Measurements from ENCODE around the gene HRH2.

The HRH2 gene

DNA sequence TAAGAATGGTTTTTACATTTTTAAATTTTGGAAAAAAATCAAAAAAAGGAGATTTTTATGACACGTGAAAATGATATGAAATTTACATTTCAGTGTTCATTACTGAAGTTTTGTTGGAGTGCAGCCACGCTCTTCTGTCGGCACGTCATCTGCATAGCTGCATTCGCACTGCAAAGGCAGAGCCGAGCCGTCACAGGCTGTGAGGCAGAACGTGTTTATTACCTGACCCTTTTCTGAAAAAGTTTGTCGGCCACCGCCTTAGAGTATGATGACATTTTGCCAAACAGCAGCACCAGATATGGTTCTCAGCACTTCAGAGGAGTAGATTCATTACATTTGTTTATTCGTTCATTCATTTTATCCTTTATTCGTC is 24.1 kb downstream of the HRH2 start:
- Histone ChIP-seq H3K36me3 (ENCODE audit: control insufficient read depth in 1 of 2, insufficient read depth in 2 of 2, low read length in 2 of 2) (peaks cover 0 to 15% of the 10 kb centered on the region in 2 donors), H3K27ac (ENCODE audit: low read depth, low read length) (no peak overlapping the region), H3K9me3 (ENCODE audit: control insufficient read depth in 1 of 2, low read length in 2 of 2) (no peaks in the 10 kb centered on the region), H3K27me3 (ENCODE audit: control insufficient read depth in 1 of 2, insufficient read depth in 2 of 2, low read length in 2 of 2) (no peaks in the 10 kb centered on the region), H3K9ac (ENCODE audit: low read depth in 1 of 2, low read length in 2 of 2) (no peak overlapping the region), H3K4me3 (ENCODE audit: low read depth in 1 of 2, low read length in 2 of 2) (no peak overlapping the region), H3K4me1 (ENCODE audit: control insufficient read depth in 1 of 2, insufficient read depth in 2 of 2, low read length in 2 of 2) (peaks cover 4 to 31% of the 10 kb centered on the region in 2 donors)

DNA sequence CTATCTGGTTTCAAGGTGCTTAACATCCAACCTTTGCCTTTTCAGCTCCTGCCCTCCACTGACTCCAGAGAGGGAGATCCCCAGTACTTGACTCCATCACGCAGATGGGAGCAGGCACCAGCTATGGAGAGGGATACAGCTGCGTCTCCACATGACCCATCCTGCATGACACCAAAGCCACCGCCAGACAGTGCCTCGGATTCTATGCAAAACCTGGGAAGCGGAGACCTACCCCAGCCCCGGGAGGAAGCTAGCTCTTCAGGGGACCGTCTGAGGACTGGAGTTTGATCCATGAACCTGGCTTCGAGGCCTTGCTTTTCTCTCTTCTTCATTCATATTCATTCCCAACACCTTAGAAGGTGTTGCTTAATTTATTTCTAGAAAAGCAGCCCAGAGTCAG is 24.8 kb downstream of the HRH2 start:
- Histone ChIP-seq H3K36me3 (ENCODE audit: control insufficient read depth in 1 of 2, insufficient read depth in 2 of 2, low read length in 2 of 2) (peaks cover 0 to 15% of the 10 kb centered on the region in 2 donors), H3K27ac (ENCODE audit: low read depth, low read length) (no peak overlapping the region), H3K9me3 (ENCODE audit: control insufficient read depth in 1 of 2, low read length in 2 of 2) (no peaks in the 10 kb centered on the region), H3K4me3 (ENCODE audit: low read depth in 1 of 2, low read length in 2 of 2) (no peak overlapping the region), H3K4me1 (ENCODE audit: control insufficient read depth in 1 of 2, insufficient read depth in 2 of 2, low read length in 2 of 2) (peaks cover 4 to 28% of the 10 kb centered on the region in 2 donors), H3K27me3 (ENCODE audit: control insufficient read depth in 1 of 2, insufficient read depth in 2 of 2, low read length in 2 of 2) (no peaks in the 10 kb centered on the region), H3K9ac (ENCODE audit: low read depth in 1 of 2, low read length in 2 of 2) (no peak overlapping the region)

DNA sequence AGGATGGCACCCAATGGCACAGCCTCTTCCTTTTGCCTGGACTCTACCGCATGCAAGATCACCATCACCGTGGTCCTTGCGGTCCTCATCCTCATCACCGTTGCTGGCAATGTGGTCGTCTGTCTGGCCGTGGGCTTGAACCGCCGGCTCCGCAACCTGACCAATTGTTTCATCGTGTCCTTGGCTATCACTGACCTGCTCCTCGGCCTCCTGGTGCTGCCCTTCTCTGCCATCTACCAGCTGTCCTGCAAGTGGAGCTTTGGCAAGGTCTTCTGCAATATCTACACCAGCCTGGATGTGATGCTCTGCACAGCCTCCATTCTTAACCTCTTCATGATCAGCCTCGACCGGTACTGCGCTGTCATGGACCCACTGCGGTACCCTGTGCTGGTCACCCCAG is 25.4 kb downstream of the HRH2 start:
- Histone ChIP-seq H3K36me3 (ENCODE audit: control insufficient read depth in 1 of 2, insufficient read depth in 2 of 2, low read length in 2 of 2) (peaks cover 0 to 15% of the 10 kb centered on the region in 2 donors), H3K27ac (ENCODE audit: low read depth, low read length) (no peak overlapping the region), H3K4me3 (ENCODE audit: low read depth in 1 of 2, low read length in 2 of 2) (no peak overlapping the region), H3K27me3 (ENCODE audit: control insufficient read depth in 1 of 2, insufficient read depth in 2 of 2, low read length in 2 of 2) (no peaks in the 10 kb centered on the region), H3K4me1 (ENCODE audit: control insufficient read depth in 1 of 2, insufficient read depth in 2 of 2, low read length in 2 of 2) (peaks cover 4 to 23% of the 10 kb centered on the region in 2 donors), H3K9ac (ENCODE audit: low read depth in 1 of 2, low read length in 2 of 2) (no peak overlapping the region), H3K9me3 (ENCODE audit: control insufficient read depth in 1 of 2, low read length in 2 of 2) (no peaks in the 10 kb centered on the region)

DNA sequence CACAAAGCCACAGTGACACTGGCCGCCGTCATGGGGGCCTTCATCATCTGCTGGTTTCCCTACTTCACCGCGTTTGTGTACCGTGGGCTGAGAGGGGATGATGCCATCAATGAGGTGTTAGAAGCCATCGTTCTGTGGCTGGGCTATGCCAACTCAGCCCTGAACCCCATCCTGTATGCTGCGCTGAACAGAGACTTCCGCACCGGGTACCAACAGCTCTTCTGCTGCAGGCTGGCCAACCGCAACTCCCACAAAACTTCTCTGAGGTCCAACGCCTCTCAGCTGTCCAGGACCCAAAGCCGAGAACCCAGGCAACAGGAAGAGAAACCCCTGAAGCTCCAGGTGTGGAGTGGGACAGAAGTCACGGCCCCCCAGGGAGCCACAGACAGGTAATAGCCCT is 26.1 kb downstream of the HRH2 start:
- no peak overlapping the region for H3K9ac ChIP-seq (ENCODE audit: low read depth in 1 of 2, low read length in 2 of 2)
- H3K27me3 ChIP-seq (ENCODE audit: control insufficient read depth in 1 of 2, insufficient read depth in 2 of 2, low read length in 2 of 2) = no peaks in the 10 kb centered on the region
- no peaks in the 10 kb centered on the region for H3K9me3 ChIP-seq (ENCODE audit: control insufficient read depth in 1 of 2, low read length in 2 of 2)
- peaks cover 0 to 15% of the 10 kb centered on the region in 2 donors for H3K36me3 ChIP-seq (ENCODE audit: control insufficient read depth in 1 of 2, insufficient read depth in 2 of 2, low read length in 2 of 2)
- no peak overlapping the region for H3K4me3 ChIP-seq (ENCODE audit: low read depth in 1 of 2, low read length in 2 of 2)
- no peak overlapping the region for H3K27ac ChIP-seq (ENCODE audit: low read depth, low read length)
- peaks cover 8 to 23% of the 10 kb centered on the region in 2 donors for H3K4me1 ChIP-seq (ENCODE audit: control insufficient read depth in 1 of 2, insufficient read depth in 2 of 2, low read length in 2 of 2)

DNA sequence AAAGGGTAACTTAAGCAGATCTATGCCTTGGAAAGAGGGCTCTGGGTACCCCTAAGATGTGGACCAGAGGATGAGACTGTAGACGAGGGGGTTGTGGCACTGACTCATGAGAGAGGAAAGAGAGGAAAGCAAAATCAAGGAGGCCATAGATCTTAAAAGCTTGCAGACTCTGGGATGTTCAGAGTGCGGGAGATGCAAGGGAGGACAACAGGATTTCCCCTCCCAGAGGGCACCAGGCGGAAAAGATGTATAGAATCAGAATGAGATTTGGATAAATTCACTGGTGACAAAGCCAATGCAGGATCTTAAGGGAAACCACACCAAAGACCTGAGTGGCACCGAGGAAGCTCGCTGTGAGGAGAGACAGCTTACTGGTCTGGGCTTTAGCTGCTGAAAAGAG is 27.1 kb downstream of the HRH2 start:
- Histone ChIP-seq H3K9ac (ENCODE audit: low read depth in 1 of 2, low read length in 2 of 2) (no peak overlapping the region), H3K4me3 (ENCODE audit: low read depth in 1 of 2, low read length in 2 of 2) (no peak overlapping the region), H3K36me3 (ENCODE audit: control insufficient read depth in 1 of 2, insufficient read depth in 2 of 2, low read length in 2 of 2) (peaks cover 0 to 15% of the 10 kb centered on the region in 2 donors), H3K27ac (ENCODE audit: low read depth, low read length) (no peak overlapping the region), H3K4me1 (ENCODE audit: control insufficient read depth in 1 of 2, insufficient read depth in 2 of 2, low read length in 2 of 2) (peaks cover 8 to 15% of the 10 kb centered on the region in 2 donors), H3K27me3 (ENCODE audit: control insufficient read depth in 1 of 2, insufficient read depth in 2 of 2, low read length in 2 of 2) (no peaks in the 10 kb centered on the region), H3K9me3 (ENCODE audit: control insufficient read depth in 1 of 2, low read length in 2 of 2) (no peaks in the 10 kb centered on the region)

DNA sequence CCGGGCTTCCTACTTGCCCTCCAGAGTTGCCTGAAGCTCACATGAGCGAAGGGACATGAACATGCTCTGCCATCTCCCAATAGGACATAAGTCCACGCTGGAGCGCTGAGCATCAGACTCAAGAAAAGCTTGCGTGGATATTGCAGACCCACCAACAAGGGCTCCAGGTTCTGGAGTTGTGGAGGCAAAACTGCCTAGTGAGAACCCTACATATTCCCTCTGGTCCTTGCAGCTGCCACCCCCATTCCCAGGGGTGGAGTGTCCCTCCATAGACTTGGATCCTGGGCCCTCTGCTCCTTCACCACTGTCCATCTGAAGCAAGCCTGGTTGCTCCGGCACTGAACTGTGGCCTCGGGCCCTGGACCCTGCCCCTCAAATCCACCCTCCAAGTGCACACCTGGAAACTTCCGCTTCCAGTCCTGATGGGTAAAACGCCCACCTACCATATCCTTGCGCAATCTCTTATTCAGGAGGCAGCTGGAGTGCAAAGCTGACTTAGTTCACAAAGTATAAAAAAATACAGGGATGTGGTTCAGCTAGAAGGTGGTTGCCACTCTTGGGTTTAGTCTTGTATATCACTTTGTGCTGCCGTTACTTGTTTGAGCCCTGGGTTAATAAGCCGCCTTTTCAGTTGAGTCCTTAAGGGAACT is 28.0 kb downstream of the HRH2 start:
- H3K9ac ChIP-seq (ENCODE audit: low read depth in 1 of 2, low read length in 2 of 2) = no peak overlapping the region
- peaks cover 8 to 11% of the 10 kb centered on the region in 2 donors for H3K4me1 ChIP-seq (ENCODE audit: control insufficient read depth in 1 of 2, insufficient read depth in 2 of 2, low read length in 2 of 2)
- H3K27ac ChIP-seq (ENCODE audit: low read depth, low read length) = no peak overlapping the region

DNA sequence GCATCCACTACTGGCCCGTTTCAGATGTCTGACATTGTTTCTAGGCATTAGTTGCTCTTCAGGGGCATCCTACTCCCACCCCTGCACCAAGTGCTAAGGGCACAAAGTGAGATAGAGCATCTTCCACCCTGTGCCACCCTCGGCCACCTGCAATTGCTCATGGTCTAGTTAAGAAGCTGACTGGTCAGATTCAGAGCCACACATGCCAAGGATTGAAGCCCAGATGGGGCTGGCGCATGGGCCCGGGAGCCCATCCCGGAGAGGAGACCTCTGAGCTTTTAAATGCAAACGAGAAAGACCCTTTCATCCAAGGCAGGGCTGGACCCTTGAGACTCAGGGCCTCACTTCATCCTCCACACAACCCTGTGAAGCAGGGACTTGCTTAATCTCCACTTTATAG is 28.5 kb downstream of the HRH2 start:
- no peak overlapping the region for H3K4me3 ChIP-seq (ENCODE audit: low read depth in 1 of 2, low read length in 2 of 2)
- H3K4me1 ChIP-seq (ENCODE audit: control insufficient read depth in 1 of 2, insufficient read depth in 2 of 2, low read length in 2 of 2) = peaks cover 8 to 11% of the 10 kb centered on the region in 2 donors
- no peaks in the 10 kb centered on the region for H3K27me3 ChIP-seq (ENCODE audit: control insufficient read depth in 1 of 2, insufficient read depth in 2 of 2, low read length in 2 of 2)
- H3K27ac ChIP-seq (ENCODE audit: low read depth, low read length) = no peak overlapping the region
- H3K9me3 ChIP-seq (ENCODE audit: control insufficient read depth in 1 of 2, low read length in 2 of 2) = no peaks in the 10 kb centered on the region
- H3K36me3 ChIP-seq (ENCODE audit: control insufficient read depth in 1 of 2, insufficient read depth in 2 of 2, low read length in 2 of 2) = peaks cover 0 to 15% of the 10 kb centered on the region in 2 donors
- no peak overlapping the region for H3K9ac ChIP-seq (ENCODE audit: low read depth in 1 of 2, low read length in 2 of 2)

More for the DNA sequence above, 28.0 kb downstream of the HRH2 start:
- Histone ChIP-seq H3K4me3 (ENCODE audit: low read depth in 1 of 2, low read length in 2 of 2) (no peak overlapping the region), H3K27me3 (ENCODE audit: control insufficient read depth in 1 of 2, insufficient read depth in 2 of 2, low read length in 2 of 2) (no peaks in the 10 kb centered on the region), H3K9me3 (ENCODE audit: control insufficient read depth in 1 of 2, low read length in 2 of 2) (no peaks in the 10 kb centered on the region), H3K36me3 (ENCODE audit: control insufficient read depth in 1 of 2, insufficient read depth in 2 of 2, low read length in 2 of 2) (peaks cover 0 to 15% of the 10 kb centered on the region in 2 donors)

DNA sequence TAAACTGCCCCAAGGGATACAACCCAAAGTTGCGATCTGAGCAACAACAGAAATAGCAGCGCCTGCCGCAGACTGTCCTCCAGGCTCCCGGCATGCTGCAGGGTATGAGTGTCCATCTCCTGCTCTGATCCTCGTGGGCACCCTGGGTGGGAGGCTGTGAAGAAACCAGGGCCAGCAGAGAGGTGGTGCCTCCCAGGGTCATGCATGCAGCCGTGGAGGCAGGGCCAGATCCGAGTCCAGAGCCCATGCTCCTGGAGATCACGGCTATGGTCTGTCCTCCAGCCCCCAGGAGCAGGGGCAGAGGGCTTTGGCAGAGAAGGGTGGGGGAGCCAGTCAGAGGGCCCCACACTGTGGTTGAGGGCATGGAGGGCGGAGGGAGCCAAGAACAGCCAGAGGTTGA is 29.0 kb downstream of the HRH2 start:
- no peak overlapping the region for H3K9ac ChIP-seq (ENCODE audit: low read depth in 1 of 2, low read length in 2 of 2)
- no peaks in the 10 kb centered on the region for H3K27me3 ChIP-seq (ENCODE audit: control insufficient read depth in 1 of 2, insufficient read depth in 2 of 2, low read length in 2 of 2)
- no peak overlapping the region for H3K27ac ChIP-seq (ENCODE audit: low read depth, low read length)
- peaks cover 0 to 15% of the 10 kb centered on the region in 2 donors for H3K36me3 ChIP-seq (ENCODE audit: control insufficient read depth in 1 of 2, insufficient read depth in 2 of 2, low read length in 2 of 2)
- H3K9me3 ChIP-seq (ENCODE audit: control insufficient read depth in 1 of 2, low read length in 2 of 2) = no peaks in the 10 kb centered on the region
- H3K4me1 ChIP-seq (ENCODE audit: control insufficient read depth in 1 of 2, insufficient read depth in 2 of 2, low read length in 2 of 2) = peaks cover 8 to 11% of the 10 kb centered on the region in 2 donors
- no peak overlapping the region for H3K4me3 ChIP-seq (ENCODE audit: low read depth in 1 of 2, low read length in 2 of 2)

DNA sequence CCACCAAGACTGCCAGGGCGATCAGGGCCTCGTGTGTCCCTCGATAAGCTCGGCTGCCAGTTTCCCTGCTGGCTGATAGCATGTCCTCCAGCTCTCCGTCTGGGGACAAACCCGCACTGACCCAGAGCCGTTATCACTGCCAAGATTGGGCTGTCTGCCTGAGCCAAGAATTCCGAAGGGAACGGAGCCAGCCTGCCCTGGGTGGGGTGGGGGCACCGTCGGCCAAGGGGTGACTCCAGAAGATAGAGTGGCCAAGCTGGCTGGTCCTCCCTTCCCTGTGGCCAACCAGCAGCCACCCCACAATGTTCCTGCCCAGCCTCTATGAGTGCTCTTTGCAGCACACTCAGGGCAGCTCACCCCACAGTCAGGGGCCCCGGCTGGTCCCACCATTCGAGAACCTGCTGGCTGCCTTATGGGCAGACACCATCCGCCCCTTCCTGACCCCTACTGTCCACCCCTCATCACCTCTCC is 29.4 kb downstream of the HRH2 start:
- Histone ChIP-seq H3K9ac (ENCODE audit: low read depth in 1 of 2, low read length in 2 of 2) (no peak overlapping the region), H3K4me3 (ENCODE audit: low read depth in 1 of 2, low read length in 2 of 2) (no peak overlapping the region), H3K4me1 (ENCODE audit: control insufficient read depth in 1 of 2, insufficient read depth in 2 of 2, low read length in 2 of 2) (peaks cover 8 to 11% of the 10 kb centered on the region in 2 donors), H3K36me3 (ENCODE audit: control insufficient read depth in 1 of 2, insufficient read depth in 2 of 2, low read length in 2 of 2) (peaks cover 0 to 15% of the 10 kb centered on the region in 2 donors), H3K27ac (ENCODE audit: low read depth, low read length) (no peak overlapping the region), H3K27me3 (ENCODE audit: control insufficient read depth in 1 of 2, insufficient read depth in 2 of 2, low read length in 2 of 2) (no peaks in the 10 kb centered on the region), H3K9me3 (ENCODE audit: control insufficient read depth in 1 of 2, low read length in 2 of 2) (no peaks in the 10 kb centered on the region)

DNA sequence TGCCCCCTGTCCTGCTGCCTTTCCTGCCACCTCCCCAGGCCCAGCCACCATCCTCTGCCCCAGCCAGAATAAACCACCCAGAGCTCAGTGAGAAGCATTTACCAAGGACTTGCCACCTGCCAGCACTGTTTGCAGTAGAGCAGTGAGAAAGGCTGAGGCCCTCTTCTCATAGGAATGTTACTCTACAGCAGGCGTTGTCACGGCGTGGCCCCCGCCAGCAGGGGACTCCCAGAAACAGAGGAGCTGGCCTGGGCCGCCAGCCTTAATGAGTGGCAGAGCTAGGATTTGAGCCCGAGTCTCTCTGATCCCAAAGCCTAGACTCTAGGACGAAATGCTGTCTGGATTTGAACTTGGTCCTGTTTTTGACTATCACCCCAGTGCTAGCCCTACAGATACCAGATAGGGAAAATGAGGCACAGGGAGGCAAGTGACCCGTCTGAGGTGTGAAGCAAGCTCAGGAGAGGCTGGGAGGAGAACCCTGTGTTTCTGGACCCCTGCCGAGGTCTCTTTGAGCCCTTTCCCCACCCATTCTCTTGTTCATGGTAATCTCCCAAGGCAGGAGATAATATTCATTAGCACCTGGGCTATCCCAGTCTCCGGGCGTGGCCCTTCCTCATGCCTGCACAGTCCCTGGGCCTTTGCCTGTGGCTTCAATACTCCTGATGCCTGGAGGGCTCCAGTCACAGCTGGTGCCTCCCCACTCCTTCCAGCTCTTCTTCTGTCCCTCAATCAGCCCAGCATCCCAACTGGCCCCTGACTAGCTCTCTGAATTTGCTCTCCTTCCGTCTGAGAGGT is 30.7 kb downstream of the HRH2 start:
- H3K36me3 ChIP-seq (ENCODE audit: control insufficient read depth in 1 of 2, insufficient read depth in 2 of 2, low read length in 2 of 2) = peaks cover 0 to 8% of the 10 kb centered on the region in 2 donors
- H3K4me1 ChIP-seq (ENCODE audit: control insufficient read depth in 1 of 2, insufficient read depth in 2 of 2, low read length in 2 of 2) = peaks cover 8 to 11% of the 10 kb centered on the region in 2 donors
- H3K27me3 ChIP-seq (ENCODE audit: control insufficient read depth in 1 of 2, insufficient read depth in 2 of 2, low read length in 2 of 2) = no peaks in the 10 kb centered on the region
- H3K9ac ChIP-seq (ENCODE audit: low read depth in 1 of 2, low read length in 2 of 2) = no peak overlapping the region
- no peak overlapping the region for H3K4me3 ChIP-seq (ENCODE audit: low read depth in 1 of 2, low read length in 2 of 2)
- H3K9me3 ChIP-seq (ENCODE audit: control insufficient read depth in 1 of 2, low read length in 2 of 2) = no peaks in the 10 kb centered on the region
- H3K27ac ChIP-seq (ENCODE audit: low read depth, low read length) = no peak overlapping the region

Data from duodenal mucosa (tissue), 2 donors.